Peyer's patch (tissue), 4 donors: ENCODE measurements around the gene SGPP2.

Source experiments
- POLR2A ChIP-seq, 2 donors: fragments of 450-650 bp; IDR thresholded peaks; one replicate each; pipeline ENCODE4 v1.5.1; 2017; ENCODE audit warnings: antibody characterized with exemption in 2 of 2, mild to moderate bottlenecking in 2 of 2, moderate library complexity in 2 of 2
- TF ChIP-seq, protein P1 (sequence below), 6 experiments: fragments of 450-650 bp in 4 of 6; fragments of 200-600 bp in 2 of 6; sonication (generic) in 1 of 6; IDR thresholded peaks; one replicate each; pipeline ENCODE4 v1.5.1; 2017 to 2019; ENCODE audit warnings: antibody characterized with exemption in 6 of 6, mild to moderate bottlenecking in 3 of 6, moderate library complexity in 1 of 6

DNA sequence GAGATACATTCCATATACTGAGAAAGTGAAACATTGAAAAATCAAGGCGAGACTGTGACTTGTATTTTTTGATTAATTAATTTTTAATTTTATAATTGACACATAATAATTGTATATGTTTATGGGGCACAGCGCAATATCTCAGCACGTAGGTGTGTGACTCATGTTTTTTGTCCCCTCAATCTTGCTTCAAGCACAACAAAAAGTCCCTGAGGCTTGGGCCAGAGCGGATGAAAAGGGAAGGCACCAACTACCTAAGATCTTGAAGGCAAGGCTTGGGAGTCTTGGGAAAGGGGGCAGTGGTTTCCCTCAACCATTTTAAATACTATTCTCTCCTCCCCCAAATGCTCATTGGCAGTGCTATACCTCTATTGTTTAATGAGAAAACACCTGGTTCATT, 9.9 kb downstream of the SGPP2 start:
- TF ChIP-seq, protein P1, sequence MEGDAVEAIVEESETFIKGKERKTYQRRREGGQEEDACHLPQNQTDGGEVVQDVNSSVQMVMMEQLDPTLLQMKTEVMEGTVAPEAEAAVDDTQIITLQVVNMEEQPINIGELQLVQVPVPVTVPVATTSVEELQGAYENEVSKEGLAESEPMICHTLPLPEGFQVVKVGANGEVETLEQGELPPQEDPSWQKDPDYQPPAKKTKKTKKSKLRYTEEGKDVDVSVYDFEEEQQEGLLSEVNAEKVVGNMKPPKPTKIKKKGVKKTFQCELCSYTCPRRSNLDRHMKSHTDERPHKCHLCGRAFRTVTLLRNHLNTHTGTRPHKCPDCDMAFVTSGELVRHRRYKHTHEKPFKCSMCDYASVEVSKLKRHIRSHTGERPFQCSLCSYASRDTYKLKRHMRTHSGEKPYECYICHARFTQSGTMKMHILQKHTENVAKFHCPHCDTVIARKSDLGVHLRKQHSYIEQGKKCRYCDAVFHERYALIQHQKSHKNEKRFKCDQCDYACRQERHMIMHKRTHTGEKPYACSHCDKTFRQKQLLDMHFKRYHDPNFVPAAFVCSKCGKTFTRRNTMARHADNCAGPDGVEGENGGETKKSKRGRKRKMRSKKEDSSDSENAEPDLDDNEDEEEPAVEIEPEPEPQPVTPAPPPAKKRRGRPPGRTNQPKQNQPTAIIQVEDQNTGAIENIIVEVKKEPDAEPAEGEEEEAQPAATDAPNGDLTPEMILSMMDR (IDR thresholded peaks at IDR 0.05): no peak
- TF ChIP-seq POLR2A (IDR thresholded peaks at IDR 0.05): no peak
